Uterus (tissue), 2 donors: ENCODE measurements around the gene FMO4.

Experiments used
- POLR2A ChIP-seq, 2 donors: fragments of 450-650 bp; IDR thresholded peaks; one replicate each; pipeline ENCODE4 v1.6.1; 2016; ENCODE audit warnings: antibody characterized with exemption in 2 of 2, mild to moderate bottlenecking in 1 of 2, moderate library complexity in 1 of 2
- TF ChIP-seq, protein P1 (sequence below), 4 experiments: fragments of 200-600 bp in 2 of 4; fragments of 450-650 bp in 2 of 4; sonication (generic) in 2 of 4; IDR thresholded peaks; one replicate each; pipeline ENCODE4 v1.5.1; 2016 to 2019; ENCODE audit warnings: antibody characterized with exemption in 4 of 4, mild to moderate bottlenecking in 2 of 4, moderate library complexity in 1 of 4

DNA sequence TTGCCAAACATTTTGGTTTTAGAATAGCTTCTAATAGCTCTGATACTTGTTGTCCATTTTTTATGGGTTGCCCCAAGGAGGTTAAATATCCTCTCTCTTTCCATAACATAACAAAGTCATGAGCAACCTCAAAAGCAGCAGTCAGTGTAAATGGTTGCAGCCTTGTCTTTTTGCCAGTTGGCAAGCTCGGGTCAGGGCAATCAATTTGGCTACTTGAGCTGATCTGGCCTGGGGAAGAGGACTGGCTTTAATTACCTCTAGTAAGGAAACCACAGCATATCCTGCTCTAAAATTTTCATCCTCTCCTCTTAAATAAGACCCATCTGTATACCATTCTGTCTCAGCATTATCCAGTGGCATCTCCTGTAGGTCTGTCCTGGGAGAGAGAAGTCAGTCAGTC lies 21.2 kb upstream of the FMO4 start:
- TF ChIP-seq, protein P1, sequence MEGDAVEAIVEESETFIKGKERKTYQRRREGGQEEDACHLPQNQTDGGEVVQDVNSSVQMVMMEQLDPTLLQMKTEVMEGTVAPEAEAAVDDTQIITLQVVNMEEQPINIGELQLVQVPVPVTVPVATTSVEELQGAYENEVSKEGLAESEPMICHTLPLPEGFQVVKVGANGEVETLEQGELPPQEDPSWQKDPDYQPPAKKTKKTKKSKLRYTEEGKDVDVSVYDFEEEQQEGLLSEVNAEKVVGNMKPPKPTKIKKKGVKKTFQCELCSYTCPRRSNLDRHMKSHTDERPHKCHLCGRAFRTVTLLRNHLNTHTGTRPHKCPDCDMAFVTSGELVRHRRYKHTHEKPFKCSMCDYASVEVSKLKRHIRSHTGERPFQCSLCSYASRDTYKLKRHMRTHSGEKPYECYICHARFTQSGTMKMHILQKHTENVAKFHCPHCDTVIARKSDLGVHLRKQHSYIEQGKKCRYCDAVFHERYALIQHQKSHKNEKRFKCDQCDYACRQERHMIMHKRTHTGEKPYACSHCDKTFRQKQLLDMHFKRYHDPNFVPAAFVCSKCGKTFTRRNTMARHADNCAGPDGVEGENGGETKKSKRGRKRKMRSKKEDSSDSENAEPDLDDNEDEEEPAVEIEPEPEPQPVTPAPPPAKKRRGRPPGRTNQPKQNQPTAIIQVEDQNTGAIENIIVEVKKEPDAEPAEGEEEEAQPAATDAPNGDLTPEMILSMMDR (IDR thresholded peaks at IDR 0.05), result no peak
- TF ChIP-seq POLR2A (IDR thresholded peaks at IDR 0.05), result no peak
